SHP77 (cell line): Measurements from ENCODE around the gene PFAS.
A peak's percentile ranks its signal among the peaks of the same experiment; 100 is the strongest.

ENCODE experiments used
- DNase-seq, 2 experiments: peaks; one replicate each; lab custom pipeline; 2025; lab: John Stamatoyannopoulos, UW

PFAS gene

DNA sequence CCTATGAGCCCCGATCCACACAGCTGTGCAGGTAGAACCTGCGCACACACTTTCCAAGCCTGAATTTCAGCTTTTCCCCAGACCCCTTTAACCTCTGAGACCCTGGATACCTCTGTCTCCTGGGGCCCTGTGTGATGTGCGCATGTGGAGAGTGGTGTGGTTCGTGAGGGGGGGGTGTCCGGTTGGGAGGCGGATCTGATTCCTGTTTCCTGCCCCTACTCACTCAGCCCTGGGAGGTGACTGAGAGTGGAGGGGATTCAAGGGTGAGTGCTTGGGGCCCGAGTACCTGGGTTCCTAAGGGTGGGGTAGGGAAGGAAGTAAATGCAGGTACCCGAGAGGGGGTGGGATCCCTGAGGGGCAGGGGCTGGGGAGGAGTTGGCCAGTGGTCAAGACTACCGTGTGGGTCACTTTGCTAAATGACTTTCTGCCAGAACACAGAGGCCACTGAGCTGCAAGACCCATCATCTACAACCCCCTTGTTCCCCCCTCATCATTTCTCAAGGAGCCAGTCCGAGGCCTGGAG, 61.6 kb downstream of the PFAS start:
- no peak for DNase-seq

DNA sequence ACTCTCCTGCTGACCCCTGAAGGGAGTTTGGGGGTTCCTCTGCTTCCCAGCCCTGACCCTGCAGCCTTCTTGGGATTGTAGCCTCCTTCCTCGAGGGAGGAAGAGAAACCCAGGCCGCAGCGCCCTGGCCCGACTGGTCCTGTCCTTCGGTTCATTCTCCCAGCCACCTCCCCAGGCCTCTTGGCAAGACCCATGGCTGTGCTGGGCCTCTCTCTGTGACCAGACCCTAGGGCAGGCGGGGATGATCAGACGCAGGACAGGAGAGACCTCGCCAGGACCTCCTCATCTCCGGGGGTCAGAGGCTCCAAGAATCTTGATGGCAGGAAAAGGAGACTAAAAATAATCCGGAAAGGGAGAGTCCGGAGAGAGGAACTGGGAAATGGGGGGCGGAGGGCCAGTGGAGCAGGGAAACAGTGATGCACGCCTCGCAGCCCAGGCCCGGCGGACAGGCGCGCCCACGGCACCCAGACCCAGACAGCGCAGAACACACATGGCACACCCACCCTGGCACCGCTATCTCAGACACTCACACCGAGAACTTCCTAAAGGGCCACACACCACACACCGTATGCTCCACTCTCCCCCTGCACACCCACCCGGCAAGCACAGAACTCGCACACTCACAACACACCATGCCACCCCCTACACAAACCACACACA, 62.2 kb downstream of the PFAS start:
- no peak for DNase-seq

DNA sequence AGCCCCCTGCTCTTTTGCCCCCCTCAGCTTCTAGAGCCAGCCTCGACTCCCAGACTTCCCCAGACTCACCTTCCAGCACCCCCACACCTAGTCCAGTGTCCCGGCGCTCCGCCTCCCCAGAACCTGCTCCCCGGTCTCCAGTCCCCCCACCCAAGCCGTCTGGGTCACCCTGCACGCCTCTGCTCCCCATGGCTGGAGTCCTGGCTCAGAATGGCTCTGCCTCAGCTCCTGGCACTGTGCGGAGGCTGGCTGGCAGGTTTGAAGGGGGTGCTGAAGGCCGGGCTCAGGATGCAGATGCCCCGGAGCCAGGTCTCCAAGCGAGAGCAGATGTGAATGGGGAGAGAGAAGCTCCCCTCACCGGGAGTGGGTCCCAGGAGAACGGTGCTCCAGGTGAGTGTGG, 63.2 kb downstream of the PFAS start:
- no peak for DNase-seq

DNA sequence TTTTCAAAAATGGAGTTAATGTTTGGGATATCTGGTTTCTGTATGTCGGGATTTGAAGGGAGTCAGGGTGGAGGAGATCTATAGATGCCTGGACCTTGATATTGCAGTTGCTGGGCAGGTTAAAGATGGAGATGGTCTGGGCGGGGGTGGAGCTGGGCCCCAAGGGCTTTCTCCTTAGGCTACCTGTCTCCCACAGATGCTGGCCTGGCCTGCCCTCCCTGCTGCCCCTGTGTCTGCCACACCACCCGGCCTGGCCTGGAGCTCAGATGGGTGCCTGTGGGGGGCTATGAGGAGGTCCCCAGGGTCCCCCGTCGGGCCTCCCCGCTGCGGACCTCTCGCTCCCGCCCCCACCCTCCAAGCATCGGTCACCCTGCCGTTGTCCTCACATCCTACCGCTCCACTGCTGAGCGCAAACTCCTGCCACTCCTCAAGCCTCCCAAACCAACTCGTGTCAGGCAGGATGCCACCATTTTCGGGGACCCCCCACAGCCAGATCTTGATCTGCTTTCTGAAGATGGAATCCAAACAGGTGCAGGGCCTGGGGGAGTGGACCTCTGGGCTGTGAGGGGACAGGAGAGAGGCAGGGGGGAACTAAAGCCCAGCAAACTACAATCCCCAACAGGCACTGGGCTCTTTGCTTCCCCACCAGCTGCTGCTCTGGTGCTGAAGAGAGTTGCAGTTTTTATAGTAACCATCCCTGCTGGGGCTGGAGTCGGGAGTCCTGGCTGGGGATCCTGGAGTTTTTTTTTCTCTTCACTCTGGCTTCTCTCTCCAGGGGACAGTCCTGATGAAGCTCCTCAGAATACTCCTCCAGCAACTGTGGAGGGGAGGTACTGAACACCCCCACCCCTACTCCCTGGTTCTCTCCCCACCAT, 63.9 kb downstream of the PFAS start:
- peak in 1 of 2 experiments; percentile 12 for DNase-seq

DNA sequence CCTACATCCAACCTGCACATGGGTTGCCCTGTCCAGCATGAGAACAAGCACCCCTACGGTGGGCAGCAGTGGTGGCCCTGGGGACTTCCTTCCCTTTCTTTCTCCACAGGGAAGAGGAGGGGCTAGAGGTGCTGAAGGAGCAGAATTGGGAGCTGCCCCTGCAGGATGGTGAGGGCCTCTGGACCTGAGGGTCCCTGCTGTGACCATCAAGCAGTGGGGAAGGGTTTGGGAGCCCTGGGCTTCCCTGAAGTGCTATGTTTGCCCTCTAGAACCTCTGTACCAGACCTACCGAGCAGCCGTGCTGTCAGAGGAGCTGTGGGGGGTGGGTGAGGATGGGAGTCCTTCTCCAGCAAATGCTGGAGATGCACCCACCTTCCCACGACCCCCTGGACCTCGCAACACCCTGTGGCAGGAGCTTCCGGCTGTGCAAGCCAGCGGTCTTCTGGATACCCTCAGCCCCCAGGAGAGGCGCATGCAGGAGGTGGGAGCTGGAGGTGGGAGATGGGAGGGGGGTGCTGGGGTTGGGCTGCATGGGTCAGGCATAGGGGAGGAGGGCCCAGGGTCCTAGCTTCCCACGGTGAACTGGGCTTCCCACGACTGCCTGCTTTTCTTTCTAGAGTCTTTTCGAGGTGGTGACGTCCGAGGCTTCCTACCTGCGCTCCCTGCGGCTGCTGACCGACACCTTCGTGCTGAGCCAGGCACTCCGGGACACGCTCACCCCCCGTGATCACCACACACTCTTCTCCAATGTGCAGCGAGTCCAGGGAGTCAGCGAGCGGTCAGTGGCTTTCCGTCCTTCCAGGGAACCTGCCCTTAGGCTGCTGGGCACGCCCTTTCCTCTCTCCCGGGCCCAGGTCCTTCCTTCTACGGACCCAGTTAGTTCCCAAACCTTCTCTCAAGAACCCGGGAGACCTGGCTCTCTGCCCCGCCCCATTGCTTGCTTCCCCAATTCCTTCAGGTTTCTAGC, 66.0 kb downstream of the PFAS start:
- no peak for DNase-seq

DNA sequence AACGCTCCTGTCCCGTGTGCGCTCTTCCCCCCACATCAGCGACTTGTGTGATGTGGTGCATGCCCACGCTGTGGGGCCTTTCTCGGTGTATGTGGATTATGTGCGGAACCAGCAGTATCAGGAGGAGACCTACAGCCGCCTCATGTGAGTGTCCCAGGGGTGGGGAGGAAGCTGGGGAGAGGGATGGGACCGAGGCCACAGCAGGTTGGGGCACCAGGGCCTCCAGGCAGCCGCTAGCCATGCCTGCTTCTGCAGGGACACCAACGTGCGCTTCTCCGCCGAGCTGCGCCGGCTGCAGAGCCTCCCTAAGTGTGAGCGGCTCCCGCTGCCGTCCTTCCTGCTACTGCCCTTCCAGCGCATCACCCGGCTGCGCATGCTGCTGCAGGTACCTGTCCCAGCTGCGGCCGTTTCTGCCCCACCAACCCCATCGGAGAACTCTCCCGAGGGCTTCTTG, 66.7 kb downstream of the PFAS start:
- no peak for DNase-seq

DNA sequence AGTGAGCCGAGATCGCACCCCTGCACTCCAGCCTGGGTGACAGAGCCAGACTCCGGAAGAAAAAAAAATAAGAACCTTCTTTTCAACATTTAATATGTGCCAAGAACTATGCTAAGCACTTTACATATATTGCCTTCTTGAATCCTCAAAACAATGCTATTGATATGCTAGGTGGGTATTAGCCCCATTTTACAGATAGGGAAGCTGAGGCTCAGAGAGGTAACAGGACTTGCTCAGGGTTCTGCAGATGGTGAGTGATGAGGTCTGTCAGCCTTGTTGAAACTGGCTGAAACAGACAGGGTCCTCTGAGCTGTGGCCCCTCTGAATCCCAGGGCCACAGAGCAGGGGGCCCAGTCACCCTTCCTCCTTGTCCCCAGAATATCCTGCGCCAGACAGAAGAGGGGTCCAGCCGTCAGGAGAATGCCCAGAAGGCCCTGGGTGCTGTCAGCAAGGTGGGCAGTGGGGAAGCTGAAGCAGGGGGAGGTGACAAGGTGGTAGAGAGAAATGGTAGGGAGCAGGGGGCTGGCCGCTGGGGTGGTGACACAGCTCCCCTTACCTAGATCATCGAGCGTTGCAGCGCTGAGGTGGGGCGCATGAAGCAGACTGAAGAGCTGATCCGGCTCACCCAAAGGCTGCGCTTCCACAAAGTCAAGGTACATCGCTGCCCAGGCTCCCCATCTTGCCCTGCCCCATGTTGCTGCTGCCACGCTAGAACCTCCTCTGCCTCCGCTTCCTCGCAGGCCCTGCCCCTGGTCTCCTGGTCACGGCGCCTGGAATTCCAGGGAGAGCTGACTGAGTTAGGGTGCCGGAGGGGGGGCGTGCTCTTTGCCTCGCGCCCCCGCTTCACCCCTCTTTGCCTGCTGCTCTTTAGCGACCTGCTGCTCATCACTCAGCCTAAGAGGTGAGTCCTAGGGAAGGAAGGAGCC, 69.2 kb downstream of the PFAS start:
- no peak for DNase-seq
